Mucosa of rectum (tissue), 2 donors: ENCODE measurements around the gene CGNL1.

Experiments
- H3K27ac ChIP-seq, 2 donors: one replicate each; pipeline ENCODE4 v1.7.0; 2013; ENCODE audit warnings: inconsistent platforms in 2 of 2, low read depth in 2 of 2, low read length in 2 of 2
- H3K27me3 ChIP-seq, 2 donors: one replicate each; pipeline ENCODE4 v1.7.0; 2013; ENCODE audit warnings: low read length in 2 of 2; ENCODE audit not compliant: control insufficient read depth in 2 of 2, insufficient read depth in 2 of 2
- H3K36me3 ChIP-seq, 2 donors: one replicate each; pipeline ENCODE4 v1.7.0; 2013; ENCODE audit warnings: low read length in 2 of 2; ENCODE audit not compliant: control insufficient read depth in 2 of 2, insufficient read depth in 2 of 2
- H3K4me1 ChIP-seq, 2 donors: one replicate each; pipeline ENCODE4 v1.7.0; 2013; ENCODE audit warnings: low read length in 2 of 2, mild to moderate bottlenecking in 1 of 2; ENCODE audit not compliant: control insufficient read depth in 2 of 2, insufficient read depth in 2 of 2
- H3K4me3 ChIP-seq, 2 donors: one replicate each; pipeline ENCODE4 v1.7.0; 2013; ENCODE audit warnings: low read length in 2 of 2
- H3K9ac ChIP-seq, 2 donors: one replicate each; pipeline ENCODE4 v1.7.0; 2013; ENCODE audit warnings: low read length in 2 of 2, low read depth in 1 of 2, mild to moderate bottlenecking in 1 of 2
- H3K9me3 ChIP-seq, 2 donors: one replicate each; pipeline ENCODE4 v1.7.0; 2013; ENCODE audit warnings: low read length in 2 of 2; ENCODE audit not compliant: control insufficient read depth in 2 of 2
- donor health status: healthy.
- donor health status: Normal muscosa, but diverticular disease.

CGNL1 gene

GRCh38 chr15:57500979-57501576, 124.8 kb downstream of the CGNL1 start:
- peaks cover 7 to 30% of the 10 kb centered on the region in 2 donors for H3K4me1 ChIP-seq

GRCh38 chr15:57502116-57502515, 125.8 kb downstream of the CGNL1 start:
- Histone ChIP-seq H3K4me3 (no peak overlapping the region), H3K27ac (no peak overlapping the region), H3K27me3 (no peaks in the 10 kb centered on the region), H3K4me1 (peaks cover 16 to 35% of the 10 kb centered on the region in 2 donors), H3K9ac (no peak overlapping the region), H3K9me3 (no peaks in the 10 kb centered on the region), H3K36me3 (no peaks in the 10 kb centered on the region)

More at GRCh38 chr15:57500979-57501576, 124.8 kb downstream of the CGNL1 start:
- H3K9ac ChIP-seq = no peak overlapping the region
- no peaks in the 10 kb centered on the region for H3K9me3 ChIP-seq
- H3K4me3 ChIP-seq = no peak overlapping the region
- H3K36me3 ChIP-seq = no peaks in the 10 kb centered on the region
- no peaks in the 10 kb centered on the region for H3K27me3 ChIP-seq
- H3K27ac ChIP-seq = no peak overlapping the region

GRCh38 chr15:57503051-57503702, 126.9 kb downstream of the CGNL1 start:
- Histone ChIP-seq H3K36me3 (no peaks in the 10 kb centered on the region), H3K27ac (no peak overlapping the region)

GRCh38 chr15:57503911-57504598, 127.8 kb downstream of the CGNL1 start:
- no peaks in the 10 kb centered on the region for H3K9me3 ChIP-seq
- H3K4me1 ChIP-seq = peaks cover 15 to 44% of the 10 kb centered on the region in 2 donors
- H3K4me3 ChIP-seq = no peak overlapping the region
- H3K9ac ChIP-seq = no peak overlapping the region
- no peak overlapping the region for H3K27ac ChIP-seq
- H3K27me3 ChIP-seq = no peaks in the 10 kb centered on the region
- H3K36me3 ChIP-seq = no peaks in the 10 kb centered on the region

More at GRCh38 chr15:57503051-57503702, 126.9 kb downstream of the CGNL1 start:
- peaks cover 15 to 43% of the 10 kb centered on the region in 2 donors for H3K4me1 ChIP-seq
- no peak overlapping the region for H3K4me3 ChIP-seq
- no peaks in the 10 kb centered on the region for H3K9me3 ChIP-seq
- H3K27me3 ChIP-seq = no peaks in the 10 kb centered on the region
- H3K9ac ChIP-seq = no peak overlapping the region

GRCh38 chr15:57504599-57504940, 128.3 kb downstream of the CGNL1 start:
- Histone ChIP-seq H3K9me3 (no peaks in the 10 kb centered on the region), H3K4me1 (peaks cover 15 to 44% of the 10 kb centered on the region in 2 donors), H3K4me3 (no peak overlapping the region), H3K36me3 (no peaks in the 10 kb centered on the region), H3K9ac (no peak overlapping the region), H3K27me3 (no peaks in the 10 kb centered on the region), H3K27ac (peak overlapping the region; percentile 87 to 91)

- H3K4me1 ChIP-seq = peaks cover 15 to 45% of the 10 kb centered on the region in 2 donors
- no peaks in the 10 kb centered on the region for H3K36me3 ChIP-seq
- peak overlapping the region in 1 of 2 donors; percentile 30 for H3K9ac ChIP-seq
- H3K4me3 ChIP-seq = no peak overlapping the region
- H3K27me3 ChIP-seq = no peaks in the 10 kb centered on the region
- no peaks in the 10 kb centered on the region for H3K9me3 ChIP-seq
- peak overlapping the region; percentile 87 to 91 for H3K27ac ChIP-seq
These were observed 128.9 kb downstream of the CGNL1 start for GRCh38 chr15:57505056-57505715.

GRCh38 chr15:57505949-57506391, 129.7 kb downstream of the CGNL1 start:
- Histone ChIP-seq H3K27me3 (no peaks in the 10 kb centered on the region), H3K4me1 (peaks cover 15 to 49% of the 10 kb centered on the region in 2 donors), H3K27ac (peak overlapping the region; percentile 87 to 91), H3K9me3 (no peaks in the 10 kb centered on the region), H3K9ac (peak overlapping the region in 1 of 2 donors; percentile 24), H3K36me3 (no peaks in the 10 kb centered on the region), H3K4me3 (peak overlapping the region; percentile 1 to 27)

GRCh38 chr15:57506422-57506821, 130.1 kb downstream of the CGNL1 start:
- Histone ChIP-seq H3K27ac (peak overlapping the region; percentile 87 to 91), H3K9me3 (no peaks in the 10 kb centered on the region), H3K4me3 (peak overlapping the region; percentile 1 to 27), H3K9ac (peak overlapping the region in 1 of 2 donors; percentile 24), H3K36me3 (no peaks in the 10 kb centered on the region), H3K27me3 (no peaks in the 10 kb centered on the region), H3K4me1 (peaks cover 15 to 49% of the 10 kb centered on the region in 2 donors)

GRCh38 chr15:57507111-57507510, 130.8 kb downstream of the CGNL1 start:
- peaks cover 15 to 49% of the 10 kb centered on the region in 2 donors for H3K4me1 ChIP-seq
- no peaks in the 10 kb centered on the region for H3K36me3 ChIP-seq
- peak overlapping the region; percentile 87 to 91 for H3K27ac ChIP-seq

More at GRCh38 chr15:57507111-57507510, 130.8 kb downstream of the CGNL1 start:
- Histone ChIP-seq H3K9me3 (no peaks in the 10 kb centered on the region), H3K27me3 (no peaks in the 10 kb centered on the region), H3K4me3 (no peak overlapping the region), H3K9ac (peak overlapping the region in 1 of 2 donors; percentile 34)
